SK-N-SH (cell line): Measurements from ENCODE around the gene TMEM129. TPM values are rescaled to one million over a fixed set of nuclear protein-coding genes. Genes with fewer than 3 reads are reported as not detected.

Source experiments
- CTCF ChIA-PET: fragments of 300-600, 350-600 bp; formaldehyde crosslinking; extraction: SDS; loops from one replicate; lab custom pipeline; 2021; lab: Yijun Ruan, JAX
- POLR2A ChIA-PET: fragments of 350-600 bp; sonication (Branson Sonifier 250); formaldehyde crosslinking; extraction: SDS; loops from one replicate; lab custom pipeline; 2020; ENCODE audit warnings: antibody characterized with exemption, inconsistent platforms; lab: Yijun Ruan, JAX
- DNase-seq: peaks from one replicate; pipeline ENCODE4 v3.0.0; 2012
- H2AFZ ChIP-seq: fragments of 200-600 bp; sonication (generic); 2 replicates; pipeline ENCODE4 v1.8.1; 2016; ENCODE audit warnings: antibody characterized with exemption, mild to moderate bottlenecking, low read depth
- H3F3A ChIP-seq: fragments of 200-600 bp; sonication (generic); replicated peaks from 2 replicates; pipeline ENCODE3; 2016; ENCODE audit warnings: antibody characterized with exemption, mild to moderate bottlenecking; ENCODE audit not compliant: insufficient read depth
- H3K27ac ChIP-seq, 2 experiments: fragments of 200-500 bp in 1 of 2; fragments of 200-600 bp in 1 of 2; sonication (Bioruptor generic) in 1 of 2; sonication (generic), shearing (Covaris generic) in 1 of 2; 2 replicates each; pipeline versions ENCODE4 v1.5.1 to v1.6.1; 2014 to 2016; ENCODE audit warnings: low read depth in 2 of 2, inconsistent platforms in 1 of 2, low read length in 1 of 2, mild to moderate bottlenecking in 1 of 2, mixed read lengths in 1 of 2
- H3K27me3 ChIP-seq: fragments of 200-600 bp; sonication (generic), shearing (Covaris generic); 2 replicates; pipeline ENCODE4 v1.6.1; 2016; ENCODE audit warnings: mixed run types; ENCODE audit not compliant: insufficient read depth
- H3K36me3 ChIP-seq, 2 experiments: fragments of 200-500 bp in 1 of 2; fragments of 200-600 bp in 1 of 2; sonication (Bioruptor generic) in 1 of 2; sonication (generic) in 1 of 2; replicated peaks in 1 of 2; 2 replicates each; pipeline versions ENCODE3 to v1.5.1; 2014 to 2016; ENCODE audit warnings: low read length in 1 of 2, mild to moderate bottlenecking in 1 of 2; ENCODE audit not compliant: insufficient read depth in 2 of 2, control insufficient read depth in 1 of 2
- H3K4me1 ChIP-seq, 2 experiments: fragments of 200-500 bp in 1 of 2; fragments of 200-600 bp in 1 of 2; sonication (Bioruptor generic) in 1 of 2; sonication (generic), shearing (Covaris generic) in 1 of 2; 2 replicates each; pipeline versions ENCODE4 v1.5.1 to v1.6.1; 2014 to 2016; ENCODE audit warnings: low read depth in 1 of 2, low read length in 1 of 2, mixed run types in 1 of 2; ENCODE audit not compliant: insufficient read depth in 2 of 2, control insufficient read depth in 1 of 2
- H3K4me2 ChIP-seq: fragments of 200-600 bp; sonication (generic), shearing (Covaris generic); 2 replicates; pipeline ENCODE4 v1.6.1; 2017; ENCODE audit warnings: mixed run types
- H3K4me3 ChIP-seq, 2 experiments: fragments of 200-500 bp in 1 of 2; fragments of 200-600 bp in 1 of 2; sonication (Bioruptor generic) in 1 of 2; sonication (generic), shearing (Covaris generic) in 1 of 2; 2 replicates each; pipeline versions ENCODE4 v1.5.1 to v1.8.1; 2014 to 2016; ENCODE audit warnings: low read depth in 2 of 2, inconsistent platforms in 1 of 2, low read length in 1 of 2, mild to moderate bottlenecking in 1 of 2, mixed read lengths in 1 of 2, moderate library complexity in 1 of 2
- H3K79me2 ChIP-seq: fragments of 200-600 bp; sonication (generic); 2 replicates; pipeline ENCODE4 v1.8.1; 2017; ENCODE audit warnings: mild to moderate bottlenecking; ENCODE audit not compliant: insufficient read depth
- H3K9ac ChIP-seq: fragments of 200-600 bp; sonication (generic); 2 replicates; pipeline ENCODE4 v1.6.1; 2017; ENCODE audit warnings: mixed run types
- H3K9me2 ChIP-seq: fragments of 200-600 bp; sonication (generic); 2 replicates; pipeline ENCODE4 v1.6.1; 2017; ENCODE audit warnings: mixed run types
- H3K9me3 ChIP-seq: fragments of 200-600 bp; sonication (generic); 2 replicates; pipeline ENCODE4 v1.6.1; 2017; ENCODE audit warnings: mixed run types, mild to moderate bottlenecking, moderate library complexity
- H4K20me1 ChIP-seq: fragments of 200-600 bp; sonication (generic); 2 replicates; pipeline ENCODE4 v1.6.1; 2017; ENCODE audit warnings: mild to moderate bottlenecking, mixed run types; ENCODE audit not compliant: insufficient read depth
- ELF1 ChIP-seq: IDR thresholded peaks from 2 replicates; pipeline ENCODE4 v1.4.0; 2012
- FOSL2 ChIP-seq: IDR thresholded peaks from 2 replicates; pipeline ENCODE4 v1.4.0; 2012; ENCODE audit warnings: low read depth, mild to moderate bottlenecking, moderate library complexity, borderline replicate concordance
- FOXJ3 ChIP-seq: sonication (generic); formaldehyde crosslinking; IDR thresholded peaks from 2 replicates; pipeline ENCODE4 v1.5.1; 2020; ENCODE audit warnings: mild to moderate bottlenecking, missing genetic modification reagents
- GABPA ChIP-seq: IDR thresholded peaks from 2 replicates; pipeline ENCODE4 v1.4.0; 2012; ENCODE audit warnings: low read depth, mild to moderate bottlenecking
- IRF3 ChIP-seq: fragments of 150-350 bp; IDR thresholded peaks from 2 replicates; pipeline ENCODE4 v1.6.1; 2016; ENCODE audit warnings: mild to moderate bottlenecking, low read depth, low read length
- JUND ChIP-seq: IDR thresholded peaks from 2 replicates; pipeline ENCODE4 v1.4.0; 2012
- NFIC ChIP-seq: IDR thresholded peaks from 2 replicates; pipeline ENCODE4 v1.4.0; 2012; ENCODE audit warnings: borderline replicate concordance
- POLR2AphosphoS5 ChIP-seq: IDR thresholded peaks from 2 replicates; pipeline ENCODE4 v1.6.1; 2012; ENCODE audit warnings: low read depth, low read length
- TAF1 ChIP-seq: IDR thresholded peaks from 2 replicates; pipeline ENCODE4 v1.6.1; 2012; ENCODE audit warnings: low read depth, mild to moderate bottlenecking, low read length, moderate library complexity, borderline replicate concordance
- WGBS: methylation state at CpG from one replicate; pipeline ENCODE4 v1.1.6; 2017; ENCODE audit warnings: low lambda C conversion rate; 5-methylcytosine and 5-hydroxymethylcytosine counted together
- polyA plus RNA-seq, 3 experiments: library from polyadenylated mRNA; depleted of rRNA; stranded (reverse); fragments of >200 nt; gene quantifications; 2 replicates each; pipeline ENCODE4 v1.2.3, GENCODE V29; 2012
- TF ChIP-seq, protein P1 (sequence below): fragments of 200-600 bp; sonication (generic); IDR thresholded peaks from 2 replicates; pipeline ENCODE4 v1.6.1; 2017; ENCODE audit warnings: antibody characterized with exemption, mild to moderate bottlenecking, moderate library complexity
- TF ChIP-seq, protein P2 (sequence below): IDR thresholded peaks from 2 replicates; pipeline ENCODE4 v1.4.0; 2012; ENCODE audit warnings: low read depth, borderline replicate concordance

Gene TMEM129
- polyA plus RNA-seq, 1 of the 3 experiments (the other 2 are of a cell fraction) = 36.5 TPM

GRCh38 chr4:1727117-1728031, 6.3 kb upstream of the TMEM129 start:
- TF ChIP-seq FOXJ3 (CRISPR knock-in tag) = no peak
- TF ChIP-seq, protein P1, sequence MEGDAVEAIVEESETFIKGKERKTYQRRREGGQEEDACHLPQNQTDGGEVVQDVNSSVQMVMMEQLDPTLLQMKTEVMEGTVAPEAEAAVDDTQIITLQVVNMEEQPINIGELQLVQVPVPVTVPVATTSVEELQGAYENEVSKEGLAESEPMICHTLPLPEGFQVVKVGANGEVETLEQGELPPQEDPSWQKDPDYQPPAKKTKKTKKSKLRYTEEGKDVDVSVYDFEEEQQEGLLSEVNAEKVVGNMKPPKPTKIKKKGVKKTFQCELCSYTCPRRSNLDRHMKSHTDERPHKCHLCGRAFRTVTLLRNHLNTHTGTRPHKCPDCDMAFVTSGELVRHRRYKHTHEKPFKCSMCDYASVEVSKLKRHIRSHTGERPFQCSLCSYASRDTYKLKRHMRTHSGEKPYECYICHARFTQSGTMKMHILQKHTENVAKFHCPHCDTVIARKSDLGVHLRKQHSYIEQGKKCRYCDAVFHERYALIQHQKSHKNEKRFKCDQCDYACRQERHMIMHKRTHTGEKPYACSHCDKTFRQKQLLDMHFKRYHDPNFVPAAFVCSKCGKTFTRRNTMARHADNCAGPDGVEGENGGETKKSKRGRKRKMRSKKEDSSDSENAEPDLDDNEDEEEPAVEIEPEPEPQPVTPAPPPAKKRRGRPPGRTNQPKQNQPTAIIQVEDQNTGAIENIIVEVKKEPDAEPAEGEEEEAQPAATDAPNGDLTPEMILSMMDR = no peak
- TF ChIP-seq JUND = peak; percentile 59; the same call in 1 of the 2 replicates
- TF ChIP-seq NFIC = peak; percentile 95
- peak; percentile 70 for TF ChIP-seq GABPA
- TF ChIP-seq, protein P2, sequence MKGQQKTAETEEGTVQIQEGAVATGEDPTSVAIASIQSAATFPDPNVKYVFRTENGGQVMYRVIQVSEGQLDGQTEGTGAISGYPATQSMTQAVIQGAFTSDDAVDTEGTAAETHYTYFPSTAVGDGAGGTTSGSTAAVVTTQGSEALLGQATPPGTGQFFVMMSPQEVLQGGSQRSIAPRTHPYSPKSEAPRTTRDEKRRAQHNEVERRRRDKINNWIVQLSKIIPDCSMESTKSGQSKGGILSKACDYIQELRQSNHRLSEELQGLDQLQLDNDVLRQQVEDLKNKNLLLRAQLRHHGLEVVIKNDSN = peak; percentile 90
- peak; percentile 46; the same call in 1 of the 2 replicates for TF ChIP-seq POLR2AphosphoS5
- peak; percentile 67; the same call in 1 of the 2 replicates for TF ChIP-seq FOSL2
- TF ChIP-seq TAF1 = peak; percentile 16; the same call in 1 of the 2 replicates
- TF ChIP-seq IRF3 = no peak
- 0 out of 2 replicates have a peak, but pooled peaks have one; percentile 47 for TF ChIP-seq ELF1
- TF ChIP-seq, all 33 proteins: peak for 8
- DNase-seq = peak; percentile 28
- Histone ChIP-seq H3K9ac (peak overlapping the region; percentile 51; the same call in 1 of the 2 replicates), H3K4me3 (no peak overlapping the region), H4K20me1 (peaks cover 10% of the 10 kb centered on the region; the same call in 1 of the 2 replicates), H3K27me3 (no peaks in the 10 kb centered on the region), H2AFZ (peak overlapping the region; percentile 74), H3K79me2 (peaks cover 95% of the 10 kb centered on the region), H3K4me1 (peaks cover 18 to 28% of the 10 kb centered on the region in 2 experiments; a peak in 3 of 4 replicates), H3K4me2 (peak overlapping the region; percentile 80), H3K27ac (peak overlapping the region; percentile 75 to 82), H3K9me3 (no peaks in the 10 kb centered on the region), H3F3A (peaks cover 14% of the 10 kb centered on the region), H3K9me2 (no peaks in the 10 kb centered on the region), H3K36me3 (peaks cover 19 to 31% of the 10 kb centered on the region in 2 experiments)
- 40% methylated on average over 16 of the region's 18 CpGs for WGBS
- CTCF ChIA-PET = interaction anchor here (0.6 to 15.1 kb wide), 16 partner anchors 10 to 1269 kb away, joined by 3 to 232 read pairs (median 6); no protein-coding TSS in a partner anchor
- POLR2A ChIA-PET = no interaction called here
